A549 (cell line): ENCODE results near the gene FOXE1.

ENCODE experiments used
- CTCF ChIP-seq: fragments of >200 bp; sonication (Bioruptor Twin); formaldehyde crosslinking; IDR thresholded peaks from 3 replicates; pipeline ENCODE4 v1.5.1; 2016
- E2F6 ChIP-seq: IDR thresholded peaks from 2 replicates; pipeline ENCODE4 v1.6.1; 2012; ENCODE audit warnings: low read depth, borderline replicate concordance
- HOXB13 ChIP-seq: fragments of 250-450 bp; sonication (Bioruptor Pico); IDR thresholded peaks from 2 replicates; pipeline ENCODE4 v1.5.0; 2020; ENCODE audit warnings: low read depth, mild to moderate bottlenecking, moderate library complexity
- HOXB5 ChIP-seq: fragments of 250-450 bp; sonication (Bioruptor Pico); IDR thresholded peaks from 2 replicates; pipeline ENCODE4 v1.5.0; 2020; ENCODE audit warnings: mild to moderate bottlenecking, moderate library complexity
- MYC ChIP-seq: IDR thresholded peaks from 2 replicates; pipeline ENCODE4 v1.6.1; 2012; ENCODE audit warnings: mild to moderate bottlenecking, inconsistent platforms, low read length, improper control_type of control experiment, borderline replicate concordance
- POLR2A ChIP-seq: IDR thresholded peaks from 2 replicates; pipeline ENCODE4 v1.6.1; 2012; ENCODE audit warnings: mild to moderate bottlenecking, low read length
- RAD21 ChIP-seq, 2 experiments: fragments of >200 bp in 1 of 2; sonication (Bioruptor Twin) in 1 of 2; formaldehyde crosslinking in 1 of 2; IDR thresholded peaks in 1 of 2; conservative IDR thresholded peaks in 1 of 2; 2 replicates in 1 of 2; 3 replicates in 1 of 2; pipeline ENCODE4 v1.6.1; 2012 to 2018; ENCODE audit warnings: inconsistent platforms in 1 of 2
- RARB ChIP-seq: fragments of 250-450 bp; sonication (Bioruptor Pico); IDR thresholded peaks from 2 replicates; pipeline ENCODE4 v1.8.0; 2021; ENCODE audit warnings: mild to moderate bottlenecking, moderate library complexity
- REST ChIP-seq: fragments of 200-600 bp; sonication (generic); IDR thresholded peaks from 2 replicates; pipeline ENCODE4 v1.6.1; 2016; ENCODE audit warnings: antibody characterized with exemption, mild to moderate bottlenecking, moderate library complexity
- RFX5 ChIP-seq: fragments of 450-650 bp; IDR thresholded peaks from 2 replicates; pipeline ENCODE4 v1.7.1; 2014; ENCODE audit warnings: antibody characterized with exemption, mild to moderate bottlenecking, moderate library complexity
- ZFP36 ChIP-seq: fragments of 450-650 bp; IDR thresholded peaks from 2 replicates; pipeline ENCODE4 v1.6.1; 2014; ENCODE audit warnings: borderline replicate concordance; ENCODE audit not compliant: partially characterized antibody

GRCh38 chr9:97904725-97905124 lies 51.7 kb downstream of the FOXE1 start:
- TF ChIP-seq HOXB5 (CRISPR knock-in tag), result no peak
- TF ChIP-seq CTCF, result no peak
- TF ChIP-seq E2F6, result no peak
- TF ChIP-seq RFX5, result no peak
- TF ChIP-seq REST, result no peak
- no peak for TF ChIP-seq MYC
- no peak for TF ChIP-seq ZFP36
- TF ChIP-seq POLR2A, result no peak
- no peak for TF ChIP-seq HOXB13 (CRISPR knock-in tag)
- TF ChIP-seq RAD21 (conservative IDR thresholded peaks at IDR 0.05 in 1 of 2, IDR thresholded peaks at IDR 0.05 in 1 of 2), result no peak
- no peak for TF ChIP-seq RARB (CRISPR knock-in tag)
